Measurements from ENCODE around the gene ADORA2B.

Gene ADORA2B

GRCh38 chr17:15917021-15917437, 27.9 kb upstream of the ADORA2B start:
- no peaks in the 10 kb centered on the region for H3K36me3 ChIP-seq (ENCODE audit: insufficient read depth)

GRCh38 chr17:15917438-15918027, 27.4 kb upstream of the ADORA2B start:
- Histone ChIP-seq H3K36me3 (ENCODE audit: insufficient read depth) (no peaks in the 10 kb centered on the region), H3K79me2 (ENCODE audit: insufficient read depth, low read depth) (no peaks in the 10 kb centered on the region), H3K9ac (no peak overlapping the region), H2AFZ (ENCODE audit: low read depth) (no peak overlapping the region), H3K4me3 (IDR thresholded peaks at IDR 0.05; ENCODE audit: insufficient read depth, low read depth, low read length) (no peak overlapping the region), H3K4me2 (no peak overlapping the region), H3K4me1 (ENCODE audit: low read depth, poor library complexity, severe bottlenecking) (no peaks in the 10 kb centered on the region), H3K27me3 (ENCODE audit: insufficient read depth, low read depth) (no peaks in the 10 kb centered on the region), H3K27ac (no peak overlapping the region), H4K20me1 (ENCODE audit: insufficient read depth) (no peaks in the 10 kb centered on the region)
- TF ChIP-seq, protein P1, sequence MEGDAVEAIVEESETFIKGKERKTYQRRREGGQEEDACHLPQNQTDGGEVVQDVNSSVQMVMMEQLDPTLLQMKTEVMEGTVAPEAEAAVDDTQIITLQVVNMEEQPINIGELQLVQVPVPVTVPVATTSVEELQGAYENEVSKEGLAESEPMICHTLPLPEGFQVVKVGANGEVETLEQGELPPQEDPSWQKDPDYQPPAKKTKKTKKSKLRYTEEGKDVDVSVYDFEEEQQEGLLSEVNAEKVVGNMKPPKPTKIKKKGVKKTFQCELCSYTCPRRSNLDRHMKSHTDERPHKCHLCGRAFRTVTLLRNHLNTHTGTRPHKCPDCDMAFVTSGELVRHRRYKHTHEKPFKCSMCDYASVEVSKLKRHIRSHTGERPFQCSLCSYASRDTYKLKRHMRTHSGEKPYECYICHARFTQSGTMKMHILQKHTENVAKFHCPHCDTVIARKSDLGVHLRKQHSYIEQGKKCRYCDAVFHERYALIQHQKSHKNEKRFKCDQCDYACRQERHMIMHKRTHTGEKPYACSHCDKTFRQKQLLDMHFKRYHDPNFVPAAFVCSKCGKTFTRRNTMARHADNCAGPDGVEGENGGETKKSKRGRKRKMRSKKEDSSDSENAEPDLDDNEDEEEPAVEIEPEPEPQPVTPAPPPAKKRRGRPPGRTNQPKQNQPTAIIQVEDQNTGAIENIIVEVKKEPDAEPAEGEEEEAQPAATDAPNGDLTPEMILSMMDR (conservative IDR thresholded peaks at IDR 0.05; ENCODE audit: low read depth, low read length): no peak

More at GRCh38 chr17:15917021-15917437, 27.9 kb upstream of the ADORA2B start:
- Histone ChIP-seq H3K4me3 (IDR thresholded peaks at IDR 0.05; ENCODE audit: insufficient read depth, low read depth, low read length) (no peak overlapping the region), H3K4me2 (no peak overlapping the region), H4K20me1 (ENCODE audit: insufficient read depth) (no peaks in the 10 kb centered on the region), H3K4me1 (ENCODE audit: low read depth, poor library complexity, severe bottlenecking) (no peaks in the 10 kb centered on the region), H3K27me3 (ENCODE audit: insufficient read depth, low read depth) (no peaks in the 10 kb centered on the region), H2AFZ (ENCODE audit: low read depth) (no peak overlapping the region), H3K79me2 (ENCODE audit: insufficient read depth, low read depth) (no peaks in the 10 kb centered on the region), H3K27ac (no peak overlapping the region), H3K9ac (no peak overlapping the region)
- TF ChIP-seq, protein P1 (conservative IDR thresholded peaks at IDR 0.05; ENCODE audit: low read depth, low read length): no peak

- Histone ChIP-seq H3K27me3 (ENCODE audit: insufficient read depth, low read depth) (no peaks in the 10 kb centered on the region), H3K4me1 (ENCODE audit: low read depth, poor library complexity, severe bottlenecking) (no peaks in the 10 kb centered on the region), H2AFZ (ENCODE audit: low read depth) (no peak overlapping the region), H4K20me1 (ENCODE audit: insufficient read depth) (no peaks in the 10 kb centered on the region), H3K79me2 (ENCODE audit: insufficient read depth, low read depth) (no peaks in the 10 kb centered on the region), H3K4me3 (IDR thresholded peaks at IDR 0.05; ENCODE audit: insufficient read depth, low read depth, low read length) (no peak overlapping the region), H3K36me3 (ENCODE audit: insufficient read depth) (no peaks in the 10 kb centered on the region), H3K4me2 (no peak overlapping the region), H3K27ac (no peak overlapping the region), H3K9ac (no peak overlapping the region)
- TF ChIP-seq, protein P1 (conservative IDR thresholded peaks at IDR 0.05; ENCODE audit: low read depth, low read length): no peak
These were observed 26.7 kb upstream of the ADORA2B start for GRCh38 chr17:15918261-15918660.

DNA sequence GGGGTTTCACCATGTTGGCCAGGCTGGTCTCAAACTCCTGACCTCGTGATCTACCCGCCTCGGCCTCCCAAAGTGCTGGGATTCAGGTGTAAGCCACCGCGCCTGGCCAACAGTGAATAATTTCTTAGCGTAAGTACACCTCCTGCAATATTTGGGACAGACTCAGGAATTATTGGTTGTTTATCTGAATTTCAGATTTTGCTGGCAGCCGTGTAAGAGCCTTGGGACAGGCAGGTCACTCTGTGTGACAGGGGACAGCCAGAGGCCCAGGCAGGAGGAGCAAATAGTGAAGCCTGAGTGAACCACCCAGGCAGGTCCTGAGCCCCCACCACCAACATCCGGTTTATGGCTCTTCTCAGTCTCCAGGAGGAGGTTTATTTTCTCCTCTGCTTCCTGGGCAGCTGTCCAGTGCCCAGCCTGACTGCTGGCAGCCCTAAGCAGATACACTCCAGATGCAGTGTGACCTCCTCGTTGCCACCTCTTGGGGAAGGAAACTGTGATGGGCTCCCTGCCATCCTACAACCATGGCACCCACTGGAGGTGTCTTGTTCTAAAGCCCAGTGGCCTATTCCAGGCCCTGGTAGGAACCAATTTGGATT, 26.2 kb upstream of the ADORA2B start:
- TF ChIP-seq, protein P1 (conservative IDR thresholded peaks at IDR 0.05; ENCODE audit: low read depth, low read length): no peak
- no peak overlapping the region for H3K4me2 ChIP-seq
- no peaks in the 10 kb centered on the region for H4K20me1 ChIP-seq (ENCODE audit: insufficient read depth)
- H3K9ac ChIP-seq: no peak overlapping the region
- no peak overlapping the region for H3K4me3 ChIP-seq (IDR thresholded peaks at IDR 0.05; ENCODE audit: insufficient read depth, low read depth, low read length)
- H3K36me3 ChIP-seq (ENCODE audit: insufficient read depth): no peaks in the 10 kb centered on the region
- H3K4me1 ChIP-seq (ENCODE audit: low read depth, poor library complexity, severe bottlenecking): no peaks in the 10 kb centered on the region
- H3K79me2 ChIP-seq (ENCODE audit: insufficient read depth, low read depth): no peaks in the 10 kb centered on the region
- no peak overlapping the region for H2AFZ ChIP-seq (ENCODE audit: low read depth)
- H3K27me3 ChIP-seq (ENCODE audit: insufficient read depth, low read depth): no peaks in the 10 kb centered on the region
- no peak overlapping the region for H3K27ac ChIP-seq
